ENCODE measurements around the gene CELF2. TPM values are rescaled to one million over a fixed set of nuclear protein-coding genes. Genes with fewer than 3 reads are reported as not detected.

CELF2 gene
- total RNA-seq, 1 experiment from 2014 or later = 0.07 TPM

- intact Hi-C loops (cut with micrococcal nuclease) = no loop called here
- BruUV-seq (replicated peaks) = no TSS peak
- TF ChIP-seq CTCF (IDR thresholded peaks at IDR 0.05; ENCODE audit: unreplicated experiment) = no peak
- no peaks in the 10 kb centered on the region for H3K9me3 Mint-ChIP-seq (ENCODE audit: unreplicated experiment)
- H3K27ac Mint-ChIP-seq (ENCODE audit: low read depth, unreplicated experiment) = no peak overlapping the region
- no peaks in the 10 kb centered on the region for H3K36me3 Mint-ChIP-seq (ENCODE audit: insufficient read depth, unreplicated experiment)
- ChIA-PET POLR2A (no interaction called here), CTCF (interaction anchor here (1.6 kb wide), 1 partner anchor 28 kb away, joined by 4 read pairs; no protein-coding TSS in a partner anchor)
- DNase-seq (ENCODE audit: unreplicated experiment) = peak; percentile 70
- H3K4me3 Mint-ChIP-seq (ENCODE audit: unreplicated experiment) = no peak overlapping the region
- peaks cover 9% of the 10 kb centered on the region for H3K4me1 Mint-ChIP-seq (ENCODE audit: insufficient read depth, unreplicated experiment)
- no peaks in the 10 kb centered on the region for H3K27me3 Mint-ChIP-seq (ENCODE audit: insufficient read depth, unreplicated experiment)
These were observed 280.4 kb downstream of the CELF2 start for GRCh38 chr10:11298116-11298515.

GRCh38 chr10:11299125-11299524 is 281.5 kb downstream of the CELF2 start:
- Mint-ChIP-seq H3K4me1 (ENCODE audit: insufficient read depth, unreplicated experiment) (peaks cover 9% of the 10 kb centered on the region), H3K4me3 (ENCODE audit: unreplicated experiment) (no peak overlapping the region), H3K36me3 (ENCODE audit: insufficient read depth, unreplicated experiment) (no peaks in the 10 kb centered on the region), H3K27ac (ENCODE audit: low read depth, unreplicated experiment) (no peak overlapping the region), H3K9me3 (ENCODE audit: unreplicated experiment) (no peaks in the 10 kb centered on the region), H3K27me3 (ENCODE audit: insufficient read depth, unreplicated experiment) (no peaks in the 10 kb centered on the region)
- intact Hi-C loops (cut with micrococcal nuclease) = no loop called here
- no peak for TF ChIP-seq CTCF (IDR thresholded peaks at IDR 0.05; ENCODE audit: unreplicated experiment)
- DNase-seq (ENCODE audit: unreplicated experiment) = no peak
- BruUV-seq (replicated peaks) = no TSS peak
- ChIA-PET CTCF (no interaction called here), POLR2A (no interaction called here)

GRCh38 chr10:11300026-11300425 is 282.4 kb downstream of the CELF2 start:
- intact Hi-C loops (cut with micrococcal nuclease) = no loop called here
- POLR2A ChIA-PET = no interaction called here
- Mint-ChIP-seq H3K9me3 (ENCODE audit: unreplicated experiment) (no peaks in the 10 kb centered on the region), H3K27ac (ENCODE audit: low read depth, unreplicated experiment) (no peak overlapping the region), H3K4me1 (ENCODE audit: insufficient read depth, unreplicated experiment) (peaks cover 9% of the 10 kb centered on the region), H3K4me3 (ENCODE audit: unreplicated experiment) (no peak overlapping the region), H3K36me3 (ENCODE audit: insufficient read depth, unreplicated experiment) (no peaks in the 10 kb centered on the region), H3K27me3 (ENCODE audit: insufficient read depth, unreplicated experiment) (no peaks in the 10 kb centered on the region)
- TF ChIP-seq CTCF (IDR thresholded peaks at IDR 0.05; ENCODE audit: unreplicated experiment) = no peak
- BruUV-seq (replicated peaks) = no TSS peak
- CTCF ChIA-PET = no interaction called here
- no peak for DNase-seq (ENCODE audit: unreplicated experiment)

- no peak overlapping the region for H3K27ac Mint-ChIP-seq (ENCODE audit: low read depth, unreplicated experiment)
- CTCF ChIA-PET = no interaction called here
- no peaks in the 10 kb centered on the region for H3K9me3 Mint-ChIP-seq (ENCODE audit: unreplicated experiment)
- intact Hi-C loops (cut with micrococcal nuclease) = no loop called here
- H3K27me3 Mint-ChIP-seq (ENCODE audit: insufficient read depth, unreplicated experiment) = no peaks in the 10 kb centered on the region
- H3K4me3 Mint-ChIP-seq (ENCODE audit: unreplicated experiment) = no peak overlapping the region
- H3K4me1 Mint-ChIP-seq (ENCODE audit: insufficient read depth, unreplicated experiment) = peaks cover 9% of the 10 kb centered on the region
- DNase-seq (ENCODE audit: unreplicated experiment) = no peak
- no peak for TF ChIP-seq CTCF (IDR thresholded peaks at IDR 0.05; ENCODE audit: unreplicated experiment)
- no peaks in the 10 kb centered on the region for H3K36me3 Mint-ChIP-seq (ENCODE audit: insufficient read depth, unreplicated experiment)
- POLR2A ChIA-PET = no interaction called here
- no TSS peak for BruUV-seq (replicated peaks)
These were observed 282.9 kb downstream of the CELF2 start for GRCh38 chr10:11300563-11300962.

Measured in MCF 10A (cell line).